ENCODE results near the gene LNP1.

GRCh38 chr3:100424261-100424660 lies 22.9 kb downstream of the LNP1 start:
- TF ChIP-seq CTCF (IDR thresholded peaks at IDR 0.05; ENCODE audit: low read depth, low read length) (no peak), EZH2phosphoT487 (IDR thresholded peaks at IDR 0.05; ENCODE audit: low read depth) (no peak)
